DND-41 (cell line): Measurements from ENCODE around the gene PC.

Source experiments
- EZH2 ChIP-seq: IDR thresholded peaks from 3 replicates; pipeline ENCODE4 v1.6.1; 2012; ENCODE audit warnings: borderline replicate concordance, low read depth, mild to moderate bottlenecking, moderate library complexity, low read length, inconsistent platforms; ENCODE audit not compliant: severe bottlenecking
- TF ChIP-seq, protein P1 (sequence below): IDR thresholded peaks from 2 replicates; pipeline ENCODE4 v1.5.1; 2012; ENCODE audit warnings: borderline replicate concordance, low read length, moderate library complexity, mild to moderate bottlenecking; ENCODE audit not compliant: poor library complexity, severe bottlenecking; ENCODE audit errors: extremely low read depth

DNA sequence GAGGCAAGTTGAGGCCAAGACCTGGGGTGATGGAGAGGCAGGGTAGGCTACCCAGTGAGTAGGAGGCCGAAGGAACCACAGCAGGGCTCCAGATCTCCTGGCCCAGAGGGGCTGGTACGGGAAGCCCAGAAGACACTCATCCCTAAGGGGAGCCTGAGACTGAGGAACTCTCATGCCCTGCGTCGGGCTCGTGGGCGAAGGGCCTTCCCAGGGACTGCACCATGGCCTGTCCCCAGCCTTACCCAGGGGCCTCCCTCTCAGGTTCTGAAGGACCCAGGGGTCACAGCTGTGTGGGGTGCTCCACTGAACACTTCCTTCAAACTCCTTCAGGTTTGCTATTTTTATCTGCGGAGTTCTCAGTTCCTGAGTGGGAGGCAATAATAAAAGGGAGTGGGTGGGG is 48.9 kb upstream of the PC start:
- TF ChIP-seq, protein P1, sequence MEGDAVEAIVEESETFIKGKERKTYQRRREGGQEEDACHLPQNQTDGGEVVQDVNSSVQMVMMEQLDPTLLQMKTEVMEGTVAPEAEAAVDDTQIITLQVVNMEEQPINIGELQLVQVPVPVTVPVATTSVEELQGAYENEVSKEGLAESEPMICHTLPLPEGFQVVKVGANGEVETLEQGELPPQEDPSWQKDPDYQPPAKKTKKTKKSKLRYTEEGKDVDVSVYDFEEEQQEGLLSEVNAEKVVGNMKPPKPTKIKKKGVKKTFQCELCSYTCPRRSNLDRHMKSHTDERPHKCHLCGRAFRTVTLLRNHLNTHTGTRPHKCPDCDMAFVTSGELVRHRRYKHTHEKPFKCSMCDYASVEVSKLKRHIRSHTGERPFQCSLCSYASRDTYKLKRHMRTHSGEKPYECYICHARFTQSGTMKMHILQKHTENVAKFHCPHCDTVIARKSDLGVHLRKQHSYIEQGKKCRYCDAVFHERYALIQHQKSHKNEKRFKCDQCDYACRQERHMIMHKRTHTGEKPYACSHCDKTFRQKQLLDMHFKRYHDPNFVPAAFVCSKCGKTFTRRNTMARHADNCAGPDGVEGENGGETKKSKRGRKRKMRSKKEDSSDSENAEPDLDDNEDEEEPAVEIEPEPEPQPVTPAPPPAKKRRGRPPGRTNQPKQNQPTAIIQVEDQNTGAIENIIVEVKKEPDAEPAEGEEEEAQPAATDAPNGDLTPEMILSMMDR, result no peak
- TF ChIP-seq EZH2, result no peak
